Measurements from ENCODE around the gene TUBGCP6. TPM values are rescaled to one million over a fixed set of nuclear protein-coding genes. Genes with fewer than 3 reads are reported as not detected.

The TUBGCP6 gene
- total and polyA plus RNA-seq, 10 of the 15 experiments (the other 5 are each of a cell fraction or from before 2014, with no cell fraction given): 0.74 to 41.4 (median 19.4) TPM

DNA sequence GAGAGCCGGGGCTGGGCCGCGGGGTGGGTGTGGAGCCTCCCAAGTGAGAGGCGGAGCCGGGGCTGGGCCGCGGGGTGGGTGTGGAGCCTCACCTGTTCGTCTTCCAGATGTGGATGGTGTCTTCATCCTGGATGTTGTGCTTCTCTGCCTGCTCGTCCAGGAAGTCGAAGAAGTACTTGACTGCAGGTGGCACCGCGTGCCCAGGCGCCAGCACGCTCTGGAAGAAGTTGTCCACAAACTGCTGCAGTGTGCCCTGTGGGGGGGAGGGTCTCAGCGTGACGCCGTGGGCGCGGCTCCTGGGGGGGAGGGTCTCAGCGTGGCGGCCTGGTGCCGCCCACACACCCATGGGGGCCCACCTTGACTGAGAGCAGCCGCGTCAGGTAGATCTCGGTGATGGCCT is 32.9 kb upstream of the TUBGCP6 start (continued):
- TF ChIP-seq, protein P1, sequence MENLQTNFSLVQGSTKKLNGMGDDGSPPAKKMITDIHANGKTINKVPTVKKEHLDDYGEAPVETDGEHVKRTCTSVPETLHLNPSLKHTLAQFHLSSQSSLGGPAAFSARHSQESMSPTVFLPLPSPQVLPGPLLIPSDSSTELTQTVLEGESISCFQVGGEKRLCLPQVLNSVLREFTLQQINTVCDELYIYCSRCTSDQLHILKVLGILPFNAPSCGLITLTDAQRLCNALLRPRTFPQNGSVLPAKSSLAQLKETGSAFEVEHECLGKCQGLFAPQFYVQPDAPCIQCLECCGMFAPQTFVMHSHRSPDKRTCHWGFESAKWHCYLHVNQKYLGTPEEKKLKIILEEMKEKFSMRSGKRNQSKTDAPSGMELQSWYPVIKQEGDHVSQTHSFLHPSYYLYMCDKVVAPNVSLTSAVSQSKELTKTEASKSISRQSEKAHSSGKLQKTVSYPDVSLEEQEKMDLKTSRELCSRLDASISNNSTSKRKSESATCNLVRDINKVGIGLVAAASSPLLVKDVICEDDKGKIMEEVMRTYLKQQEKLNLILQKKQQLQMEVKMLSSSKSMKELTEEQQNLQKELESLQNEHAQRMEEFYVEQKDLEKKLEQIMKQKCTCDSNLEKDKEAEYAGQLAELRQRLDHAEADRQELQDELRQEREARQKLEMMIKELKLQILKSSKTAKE (IDR thresholded peaks at IDR 0.05; ENCODE audit: low read depth, poor library complexity, severe bottlenecking): no peak
- TF ChIP-seq, protein P2, sequence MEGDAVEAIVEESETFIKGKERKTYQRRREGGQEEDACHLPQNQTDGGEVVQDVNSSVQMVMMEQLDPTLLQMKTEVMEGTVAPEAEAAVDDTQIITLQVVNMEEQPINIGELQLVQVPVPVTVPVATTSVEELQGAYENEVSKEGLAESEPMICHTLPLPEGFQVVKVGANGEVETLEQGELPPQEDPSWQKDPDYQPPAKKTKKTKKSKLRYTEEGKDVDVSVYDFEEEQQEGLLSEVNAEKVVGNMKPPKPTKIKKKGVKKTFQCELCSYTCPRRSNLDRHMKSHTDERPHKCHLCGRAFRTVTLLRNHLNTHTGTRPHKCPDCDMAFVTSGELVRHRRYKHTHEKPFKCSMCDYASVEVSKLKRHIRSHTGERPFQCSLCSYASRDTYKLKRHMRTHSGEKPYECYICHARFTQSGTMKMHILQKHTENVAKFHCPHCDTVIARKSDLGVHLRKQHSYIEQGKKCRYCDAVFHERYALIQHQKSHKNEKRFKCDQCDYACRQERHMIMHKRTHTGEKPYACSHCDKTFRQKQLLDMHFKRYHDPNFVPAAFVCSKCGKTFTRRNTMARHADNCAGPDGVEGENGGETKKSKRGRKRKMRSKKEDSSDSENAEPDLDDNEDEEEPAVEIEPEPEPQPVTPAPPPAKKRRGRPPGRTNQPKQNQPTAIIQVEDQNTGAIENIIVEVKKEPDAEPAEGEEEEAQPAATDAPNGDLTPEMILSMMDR (IDR thresholded peaks at IDR 0.05 in 2 of 3, conservative IDR thresholded peaks at IDR 0.05 in 1 of 3; ENCODE audit: control insufficient read depth in 2 of 3, extremely low read depth in 1 of 3, insufficient read depth in 1 of 3, low read depth in 3 of 3, low read length in 3 of 3): no peak
- TF ChIP-seq SREBF1 (IDR thresholded peaks at IDR 0.05; ENCODE audit: low read length) (no peak), PAX5 (IDR thresholded peaks at IDR 0.05; ENCODE audit: borderline replicate concordance, low read depth, low read length) (no peak), YY1 (IDR thresholded peaks at IDR 0.05; ENCODE audit: low read depth, low read length) (no peak), STAT3 (IDR thresholded peaks at IDR 0.05; ENCODE audit: low read depth, low read length) (no peak)

DNA sequence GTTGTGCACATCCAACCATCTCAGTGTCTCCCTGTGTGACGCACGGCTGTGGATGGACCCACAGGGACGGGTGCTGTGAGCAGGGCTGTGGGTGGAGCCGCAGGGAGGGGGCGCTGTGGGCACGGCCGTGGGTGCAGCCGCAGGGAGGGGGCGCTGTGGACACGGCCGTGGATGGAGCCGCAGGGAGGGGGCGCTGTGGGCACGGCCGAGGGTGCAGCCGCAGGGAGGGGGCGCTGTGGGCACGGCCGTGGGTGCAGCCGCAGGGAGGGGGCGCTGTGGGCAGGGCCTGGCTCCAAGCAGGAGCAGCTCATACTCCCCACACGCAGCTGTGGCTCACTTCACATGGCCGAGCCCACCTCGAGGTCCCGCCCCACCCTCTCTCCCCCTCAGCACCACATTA is 31.3 kb upstream of the TUBGCP6 start:
- ChIA-PET RAD21 (ENCODE audit: unreplicated experiment) (interaction anchor here (0.7 to 1.7 kb wide), 9 partner anchors 18 to 345 kb away, joined by 3 to 9 read pairs (median 4); partner anchors contain the start of genes DENND6B and PLXNB2), CTCF (interaction anchor here (0.5 to 2.8 kb wide), 28 partner anchors 15 to 345 kb away, joined by 3 to 36 read pairs (median 4); partner anchors contain the start of genes DENND6B, HDAC10, MAPK12 and PLXNB2), POLR2A (interaction anchor here (0.6 to 1.5 kb wide), 4 partner anchors 23 to 222 kb away, joined by 3 to 7 read pairs (median 4); no protein-coding TSS in a partner anchor), SMC1A (ENCODE audit: uncharacterized antibody, unreplicated experiment) (interaction anchor here (0.6 to 2.1 kb wide), 5 partner anchors 19 to 66 kb away, joined by 3 to 6 read pairs (median 4); no protein-coding TSS in a partner anchor)
- in situ Hi-C loops (cut with MboI): loop anchor here (5.0 kb wide), 1 partner anchor 51 kb away; the partner anchor contains the start of gene DENND6B
- no peak overlapping the region for H3K9ac ChIP-seq (ENCODE audit: control insufficient read depth, insufficient read depth, low read length)
- no peak overlapping the region for H3K4me3 ChIP-seq
- DNase-seq (ENCODE audit: low read depth, low spot score): peak; percentile 66
- FAIRE-seq: peak; percentile 95
- intact Hi-C loops (cut with micrococcal nuclease; ENCODE audit: unreplicated experiment): loop anchor here (1.0 kb wide), 2 partner anchors 51 to 66 kb away; partner anchors contain the start of gene DENND6B
- H3K4me1 ChIP-seq (ENCODE audit: control insufficient read depth, insufficient read depth, low read length): peaks cover 3% of the 10 kb centered on the region
- H3K9me3 ChIP-seq (replicated peaks; ENCODE audit: control insufficient read depth, insufficient read depth, low read length): no peaks in the 10 kb centered on the region
- no peaks in the 10 kb centered on the region for H3K79me2 ChIP-seq (ENCODE audit: control insufficient read depth, insufficient read depth, low read length)
- H3K36me3 ChIP-seq (ENCODE audit: control insufficient read depth in 2 of 2, insufficient read depth in 2 of 2, low read length in 1 of 2): peaks cover 0 to 33% of the 10 kb centered on the region in 2 experiments; a peak in 3 of 4 replicates
- BruUV-seq (replicated peaks): no TSS peak
- peak; percentile 87 for ATAC-seq
- H3K4me2 ChIP-seq (ENCODE audit: control insufficient read depth, insufficient read depth): no peak overlapping the region
- no peak overlapping the region for H3K27ac ChIP-seq (ENCODE audit: control insufficient read depth, insufficient read depth)
- H3K27me3 ChIP-seq (replicated peaks in 1 of 2; ENCODE audit: control insufficient read depth in 2 of 2, insufficient read depth in 2 of 2, low read length in 1 of 2): no peaks in the 10 kb centered on the region
- WGBS (ENCODE audit: insufficient coverage, insufficient replicate concordance, low lambda C conversion rate, missing lambda C conversion rate): 21% methylated on average over 22 of the region's 25 CpGs
- no peaks in the 10 kb centered on the region for H4K20me1 ChIP-seq (ENCODE audit: control insufficient read depth, insufficient read depth)
- no peak overlapping the region for H2AFZ ChIP-seq (ENCODE audit: control insufficient read depth, low read depth, low read length)
- TF ChIP-seq SMC3 (IDR thresholded peaks at IDR 0.05; ENCODE audit: borderline replicate concordance, low read length) (peak; percentile 37; the same call in 1 of the 2 replicates), FOXM1 (IDR thresholded peaks at IDR 0.05; ENCODE audit: low read depth, low read length) (no peak), CREB1 (IDR thresholded peaks at IDR 0.05; ENCODE audit: low read depth) (no peak), LARP7 (IDR thresholded peaks at IDR 0.05) (no peak), EED (IDR thresholded peaks at IDR 0.05; ENCODE audit: low read depth) (no peak), HDAC6 (IDR thresholded peaks at IDR 0.05; ENCODE audit: unreplicated experiment) (no peak), RAD51 (IDR thresholded peaks at IDR 0.05) (no peak), BACH1 (IDR thresholded peaks at IDR 0.05; ENCODE audit: borderline replicate concordance) (no peak), PAX8 (IDR thresholded peaks at IDR 0.05) (no peak), CBFB (IDR thresholded peaks at IDR 0.05; ENCODE audit: low read depth) (no peak)
- TF ChIP-seq, protein P3, sequence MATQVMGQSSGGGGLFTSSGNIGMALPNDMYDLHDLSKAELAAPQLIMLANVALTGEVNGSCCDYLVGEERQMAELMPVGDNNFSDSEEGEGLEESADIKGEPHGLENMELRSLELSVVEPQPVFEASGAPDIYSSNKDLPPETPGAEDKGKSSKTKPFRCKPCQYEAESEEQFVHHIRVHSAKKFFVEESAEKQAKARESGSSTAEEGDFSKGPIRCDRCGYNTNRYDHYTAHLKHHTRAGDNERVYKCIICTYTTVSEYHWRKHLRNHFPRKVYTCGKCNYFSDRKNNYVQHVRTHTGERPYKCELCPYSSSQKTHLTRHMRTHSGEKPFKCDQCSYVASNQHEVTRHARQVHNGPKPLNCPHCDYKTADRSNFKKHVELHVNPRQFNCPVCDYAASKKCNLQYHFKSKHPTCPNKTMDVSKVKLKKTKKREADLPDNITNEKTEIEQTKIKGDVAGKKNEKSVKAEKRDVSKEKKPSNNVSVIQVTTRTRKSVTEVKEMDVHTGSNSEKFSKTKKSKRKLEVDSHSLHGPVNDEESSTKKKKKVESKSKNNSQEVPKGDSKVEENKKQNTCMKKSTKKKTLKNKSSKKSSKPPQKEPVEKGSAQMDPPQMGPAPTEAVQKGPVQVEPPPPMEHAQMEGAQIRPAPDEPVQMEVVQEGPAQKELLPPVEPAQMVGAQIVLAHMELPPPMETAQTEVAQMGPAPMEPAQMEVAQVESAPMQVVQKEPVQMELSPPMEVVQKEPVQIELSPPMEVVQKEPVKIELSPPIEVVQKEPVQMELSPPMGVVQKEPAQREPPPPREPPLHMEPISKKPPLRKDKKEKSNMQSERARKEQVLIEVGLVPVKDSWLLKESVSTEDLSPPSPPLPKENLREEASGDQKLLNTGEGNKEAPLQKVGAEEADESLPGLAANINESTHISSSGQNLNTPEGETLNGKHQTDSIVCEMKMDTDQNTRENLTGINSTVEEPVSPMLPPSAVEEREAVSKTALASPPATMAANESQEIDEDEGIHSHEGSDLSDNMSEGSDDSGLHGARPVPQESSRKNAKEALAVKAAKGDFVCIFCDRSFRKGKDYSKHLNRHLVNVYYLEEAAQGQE (IDR thresholded peaks at IDR 0.05; ENCODE audit: low read depth, low read length): no peak
